Gastrocnemius medialis (tissue), 4 donors: ENCODE results near the gene HS2ST1. TPM values are rescaled to one million over a fixed set of nuclear protein-coding genes. Genes with fewer than 3 reads are reported as not detected.
A peak's percentile ranks its signal among the peaks of the same experiment; 100 is the strongest.

Experiments used
- ATAC-seq, 2 donors: fragments of 150-250 bp; one replicate each; pipeline ENCODE4 v1.9.1; 2016
- DNase-seq, 2 donors: peaks; one replicate each; pipeline ENCODE4 v3.0.0-alpha.2; 2019
- H3K27ac ChIP-seq, 4 donors: fragments of 200-600 bp; sonication (generic); 1 replicate in 1 of 4; 2 replicates in 3 of 4; pipeline ENCODE4 v1.5.1; 2016 to 2018; ENCODE audit warnings: mild to moderate bottlenecking in 2 of 4, moderate library complexity in 1 of 4
- H3K27me3 ChIP-seq, 3 donors: fragments of 200-600 bp; sonication (generic) in 2 of 3; 1 replicate in 1 of 3; 2 replicates in 2 of 3; pipeline versions ENCODE4 v1.5.1 to v1.6.0; 2016 to 2019; ENCODE audit warnings: mild to moderate bottlenecking in 1 of 3, moderate library complexity in 1 of 3
- H3K36me3 ChIP-seq, 2 donors: fragments of 200-600 bp; sonication (generic) in 1 of 2; one replicate each; pipeline ENCODE4 v1.5.1; 2017 to 2018
- H3K4me1 ChIP-seq, 2 donors: fragments of 200-600 bp; sonication (generic) in 1 of 2; one replicate each; pipeline ENCODE4 v1.5.1; 2016 to 2017; ENCODE audit warnings: mild to moderate bottlenecking in 2 of 2
- H3K4me3 ChIP-seq, 4 donors: fragments of 200-600 bp; sonication (generic) in 3 of 4; 1 replicate in 1 of 4; 2 replicates in 3 of 4; pipeline ENCODE4 v1.5.1; 2016 to 2019; ENCODE audit warnings: mild to moderate bottlenecking in 2 of 4
- H3K9me3 ChIP-seq, 3 donors: fragments of 200-600 bp; sonication (generic) in 2 of 3; 1 replicate in 1 of 3; 2 replicates in 2 of 3; pipeline ENCODE4 v1.5.1; 2016 to 2019
- POLR2A ChIP-seq, 2 donors: fragments of 450-650 bp; IDR thresholded peaks; one replicate each; pipeline ENCODE4 v1.6.1; 2017; ENCODE audit warnings: antibody characterized with exemption in 2 of 2, mild to moderate bottlenecking in 2 of 2, moderate library complexity in 2 of 2
- in situ Hi-C, 4 donors: fragments of 200-750 bp; cut with MboI; loops; one replicate each; pipeline versions ENCODE4 v1.15.0 to v1.8.0; 2017; ENCODE audit warnings: low sequenced_read_pairs in 4 of 4
- intact Hi-C: fragments of 100-400 bp; cut with DNase I; formaldehyde crosslinking; loops from one replicate; pipeline ENCODE4 v1.15.1; 2023; ENCODE audit warnings: low total_unique reads
- total RNA-seq, 4 donors: library from RNA; depleted of rRNA; stranded (reverse); fragments of >200 nt; gene quantifications; one replicate each; pipeline versions ENCODE4 v1.1.0 to v1.2.3, GENCODE V29; 2016
- TF ChIP-seq, protein P1 (sequence below), 5 experiments: fragments of 450-650 bp in 3 of 5; fragments of 200-600 bp in 2 of 5; sonication (generic) in 2 of 5; IDR thresholded peaks in 4 of 5; conservative IDR thresholded peaks in 1 of 5; 1 replicate in 4 of 5; 2 replicates in 1 of 5; pipeline ENCODE4 v1.5.1; 2016 to 2019; ENCODE audit warnings: antibody characterized with exemption in 5 of 5, mild to moderate bottlenecking in 3 of 5, moderate library complexity in 3 of 5

Gene HS2ST1
- total RNA-seq, 4 donors from 2014 or later = 4.1 to 8.2 (median 6.8) TPM

DNA sequence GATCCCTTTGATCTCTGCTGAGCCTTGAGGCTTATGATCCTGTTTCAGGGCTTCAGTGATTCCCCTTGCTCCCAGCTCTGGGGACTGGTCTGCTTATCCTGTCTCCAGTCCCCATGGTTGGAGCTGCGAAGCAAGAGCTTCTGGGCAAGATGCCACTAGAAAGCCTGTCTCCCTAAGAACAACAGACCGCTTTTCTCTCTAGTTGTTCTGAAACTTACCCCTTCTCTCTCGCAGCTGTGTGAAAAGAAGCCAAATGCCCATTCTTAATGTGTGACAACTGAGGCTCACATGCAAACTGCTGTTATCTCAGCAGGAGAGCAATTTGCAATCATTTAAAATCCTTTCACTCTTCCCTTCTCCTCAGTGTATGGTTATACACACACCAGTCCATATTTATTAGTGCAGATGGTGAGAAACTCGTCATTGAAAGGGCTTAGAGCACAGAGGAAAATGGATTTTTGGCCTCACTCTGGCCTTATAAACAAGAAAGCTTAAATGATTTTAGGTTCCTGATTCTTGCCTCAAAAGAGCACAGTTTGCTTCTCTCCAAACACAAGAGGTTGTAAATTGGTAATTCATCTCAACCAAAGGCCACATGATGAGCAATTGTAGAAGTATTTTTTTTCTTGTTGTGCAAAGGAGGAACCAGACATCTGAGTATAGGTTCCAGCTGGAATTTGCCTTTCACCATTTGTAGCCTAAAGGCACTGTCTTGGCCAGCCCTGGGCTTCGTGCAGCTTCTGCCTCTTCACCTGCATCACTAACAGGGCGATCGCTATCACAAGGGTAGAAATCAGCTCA, 235.0 kb downstream of the HS2ST1 start:
- no peak for TF ChIP-seq POLR2A (IDR thresholded peaks at IDR 0.05)
- TF ChIP-seq, protein P1, sequence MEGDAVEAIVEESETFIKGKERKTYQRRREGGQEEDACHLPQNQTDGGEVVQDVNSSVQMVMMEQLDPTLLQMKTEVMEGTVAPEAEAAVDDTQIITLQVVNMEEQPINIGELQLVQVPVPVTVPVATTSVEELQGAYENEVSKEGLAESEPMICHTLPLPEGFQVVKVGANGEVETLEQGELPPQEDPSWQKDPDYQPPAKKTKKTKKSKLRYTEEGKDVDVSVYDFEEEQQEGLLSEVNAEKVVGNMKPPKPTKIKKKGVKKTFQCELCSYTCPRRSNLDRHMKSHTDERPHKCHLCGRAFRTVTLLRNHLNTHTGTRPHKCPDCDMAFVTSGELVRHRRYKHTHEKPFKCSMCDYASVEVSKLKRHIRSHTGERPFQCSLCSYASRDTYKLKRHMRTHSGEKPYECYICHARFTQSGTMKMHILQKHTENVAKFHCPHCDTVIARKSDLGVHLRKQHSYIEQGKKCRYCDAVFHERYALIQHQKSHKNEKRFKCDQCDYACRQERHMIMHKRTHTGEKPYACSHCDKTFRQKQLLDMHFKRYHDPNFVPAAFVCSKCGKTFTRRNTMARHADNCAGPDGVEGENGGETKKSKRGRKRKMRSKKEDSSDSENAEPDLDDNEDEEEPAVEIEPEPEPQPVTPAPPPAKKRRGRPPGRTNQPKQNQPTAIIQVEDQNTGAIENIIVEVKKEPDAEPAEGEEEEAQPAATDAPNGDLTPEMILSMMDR (IDR thresholded peaks at IDR 0.05 in 4 of 5, conservative IDR thresholded peaks at IDR 0.05 in 1 of 5) = no peak
- intact Hi-C loops = no loop called here
- Histone ChIP-seq H3K9me3 (no peaks in the 10 kb centered on the region), H3K36me3 (no peaks in the 10 kb centered on the region), H3K4me3 (no peak overlapping the region), H3K4me1 (no peaks in the 10 kb centered on the region), H3K27me3 (no peaks in the 10 kb centered on the region), H3K27ac (no peak overlapping the region)
- ATAC-seq (no peak), DNase-seq (no peak)
- in situ Hi-C loops = loop anchor here in 2 of 4 donors (25.0 kb wide), 3 partner anchors 138 to 813 kb away; no protein-coding TSS in a partner anchor

DNA sequence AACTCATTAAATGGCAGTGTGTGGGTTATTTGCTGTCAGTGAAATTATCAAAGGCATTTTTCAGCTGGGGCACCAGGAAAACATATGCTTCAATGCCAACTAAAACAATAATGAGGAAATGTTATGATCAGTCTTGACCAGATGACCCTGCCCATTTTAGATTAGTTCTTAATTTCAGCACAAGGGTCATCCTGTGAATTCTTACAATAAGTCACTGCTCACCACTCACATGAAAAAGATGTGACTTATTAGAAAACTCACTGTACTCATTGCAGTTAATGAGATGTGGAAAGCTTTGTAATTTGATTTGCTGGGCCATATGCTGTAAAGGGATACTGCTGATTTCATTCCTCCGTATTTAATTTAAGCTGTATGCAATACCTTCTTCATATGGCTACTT, 235.7 kb downstream of the HS2ST1 start:
- no peaks in the 10 kb centered on the region for H3K27me3 ChIP-seq
- ATAC-seq = no peak
- intact Hi-C loops = no loop called here
- H3K4me3 ChIP-seq = no peak overlapping the region
- H3K9me3 ChIP-seq = no peaks in the 10 kb centered on the region
- no peak for DNase-seq
- in situ Hi-C loops = no loop called here
- H3K27ac ChIP-seq = no peak overlapping the region
- TF ChIP-seq, protein P1 (IDR thresholded peaks at IDR 0.05 in 4 of 5, conservative IDR thresholded peaks at IDR 0.05 in 1 of 5) = no peak
- no peak for TF ChIP-seq POLR2A (IDR thresholded peaks at IDR 0.05)
- no peaks in the 10 kb centered on the region for H3K36me3 ChIP-seq
- H3K4me1 ChIP-seq = no peaks in the 10 kb centered on the region

DNA sequence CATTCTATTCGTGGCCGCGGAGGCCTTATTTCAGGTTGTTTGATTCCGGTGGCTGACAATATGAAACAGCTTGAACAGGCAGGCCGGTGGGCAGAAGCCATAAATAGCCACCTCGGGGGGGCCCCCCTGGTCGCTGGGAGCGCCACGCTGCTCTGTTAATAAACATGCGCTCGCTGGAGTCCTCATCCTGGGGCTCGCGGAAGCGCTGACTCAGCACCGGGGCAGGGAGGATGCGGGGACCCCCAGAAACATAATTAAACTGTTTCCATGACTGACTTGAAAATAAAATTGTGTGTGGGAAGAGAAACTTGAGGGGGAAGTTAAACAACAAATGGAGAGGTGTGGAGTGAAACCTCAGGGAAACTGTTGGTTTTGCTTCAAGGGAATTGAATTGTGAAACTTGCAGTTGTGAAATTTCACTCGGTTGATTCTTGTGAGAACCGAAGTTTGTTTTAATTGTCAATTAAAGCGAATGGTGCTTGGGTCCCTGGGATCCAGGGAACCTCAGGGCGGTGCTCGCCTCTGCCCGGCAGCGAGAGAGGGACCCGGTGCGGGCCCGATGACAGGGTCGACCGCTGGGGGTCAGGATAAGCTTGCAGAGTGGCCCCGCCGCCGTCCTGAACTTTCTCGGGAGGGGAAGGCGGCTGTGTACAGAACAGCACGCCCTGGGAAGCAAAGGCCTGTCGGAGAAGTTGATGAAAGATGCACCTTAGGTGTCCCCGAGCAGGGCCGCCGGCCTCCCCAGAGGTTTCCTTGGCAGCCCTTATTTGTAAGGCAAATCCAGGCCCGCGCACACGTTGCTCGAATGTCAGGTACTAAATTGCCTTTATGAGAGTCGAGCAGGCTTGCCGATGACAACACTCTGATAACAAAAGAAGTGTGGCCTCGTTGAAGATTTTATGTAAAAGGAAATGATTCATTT, 237.3 kb downstream of the HS2ST1 start:
- DNase-seq (peak; percentile 32 to 48), ATAC-seq (peak; percentile 45 to 70)
- in situ Hi-C loops = no loop called here
- peak overlapping the region; percentile 23 to 45 (median 35) for H3K27ac ChIP-seq
- peak overlapping the region; percentile 6 to 34 (median 25) for H3K4me3 ChIP-seq
- no peaks in the 10 kb centered on the region for H3K9me3 ChIP-seq
- TF ChIP-seq, protein P1 (IDR thresholded peaks at IDR 0.05 in 4 of 5, conservative IDR thresholded peaks at IDR 0.05 in 1 of 5) = peak in 2 of 5 experiments; percentile 36 to 43
- no peak for TF ChIP-seq POLR2A (IDR thresholded peaks at IDR 0.05)
- no peaks in the 10 kb centered on the region for H3K36me3 ChIP-seq
- intact Hi-C loops = no loop called here
- H3K27me3 ChIP-seq = no peaks in the 10 kb centered on the region
- H3K4me1 ChIP-seq = no peaks in the 10 kb centered on the region

DNA sequence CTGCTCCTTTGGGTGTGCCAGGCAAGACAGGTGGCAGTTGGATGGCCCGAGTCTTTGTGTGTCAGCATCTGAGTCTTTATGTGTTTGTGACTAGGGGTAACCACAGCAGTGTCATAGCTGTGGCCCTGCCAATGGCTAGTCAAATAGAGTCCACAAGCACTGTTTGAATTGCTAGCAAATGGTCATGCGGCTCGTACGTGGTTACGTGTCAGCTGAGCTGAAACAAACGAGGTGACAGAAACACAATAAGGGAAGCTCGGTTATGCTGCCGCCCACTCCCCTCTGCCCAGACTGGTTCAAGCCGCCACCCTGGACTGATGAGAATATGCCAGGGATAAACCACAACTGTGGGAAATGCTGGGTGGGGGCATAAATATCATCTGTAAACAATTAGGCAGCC, 239.9 kb downstream of the HS2ST1 start:
- TF ChIP-seq, protein P1 (IDR thresholded peaks at IDR 0.05 in 4 of 5, conservative IDR thresholded peaks at IDR 0.05 in 1 of 5) = no peak
- TF ChIP-seq POLR2A (IDR thresholded peaks at IDR 0.05) = no peak
- in situ Hi-C loops (no loop called here), intact Hi-C loops (no loop called here)
- DNase-seq (no peak), ATAC-seq (no peak)
- H3K9me3 ChIP-seq = no peaks in the 10 kb centered on the region
- H3K4me3 ChIP-seq = no peak overlapping the region
- H3K36me3 ChIP-seq = no peaks in the 10 kb centered on the region
- H3K4me1 ChIP-seq = no peaks in the 10 kb centered on the region
- H3K27me3 ChIP-seq = no peaks in the 10 kb centered on the region
- H3K27ac ChIP-seq = no peak overlapping the region
